ENCODE measurements around the gene THAP3.
A peak's percentile ranks its signal among the peaks of the same experiment; 100 is the strongest.
"Not testable (repeated sequence)": the region's sequence is repeated elsewhere in the genome, so short reads cannot be mapped to it uniquely, and the experiment has no call there.

THAP3 gene

DNA sequence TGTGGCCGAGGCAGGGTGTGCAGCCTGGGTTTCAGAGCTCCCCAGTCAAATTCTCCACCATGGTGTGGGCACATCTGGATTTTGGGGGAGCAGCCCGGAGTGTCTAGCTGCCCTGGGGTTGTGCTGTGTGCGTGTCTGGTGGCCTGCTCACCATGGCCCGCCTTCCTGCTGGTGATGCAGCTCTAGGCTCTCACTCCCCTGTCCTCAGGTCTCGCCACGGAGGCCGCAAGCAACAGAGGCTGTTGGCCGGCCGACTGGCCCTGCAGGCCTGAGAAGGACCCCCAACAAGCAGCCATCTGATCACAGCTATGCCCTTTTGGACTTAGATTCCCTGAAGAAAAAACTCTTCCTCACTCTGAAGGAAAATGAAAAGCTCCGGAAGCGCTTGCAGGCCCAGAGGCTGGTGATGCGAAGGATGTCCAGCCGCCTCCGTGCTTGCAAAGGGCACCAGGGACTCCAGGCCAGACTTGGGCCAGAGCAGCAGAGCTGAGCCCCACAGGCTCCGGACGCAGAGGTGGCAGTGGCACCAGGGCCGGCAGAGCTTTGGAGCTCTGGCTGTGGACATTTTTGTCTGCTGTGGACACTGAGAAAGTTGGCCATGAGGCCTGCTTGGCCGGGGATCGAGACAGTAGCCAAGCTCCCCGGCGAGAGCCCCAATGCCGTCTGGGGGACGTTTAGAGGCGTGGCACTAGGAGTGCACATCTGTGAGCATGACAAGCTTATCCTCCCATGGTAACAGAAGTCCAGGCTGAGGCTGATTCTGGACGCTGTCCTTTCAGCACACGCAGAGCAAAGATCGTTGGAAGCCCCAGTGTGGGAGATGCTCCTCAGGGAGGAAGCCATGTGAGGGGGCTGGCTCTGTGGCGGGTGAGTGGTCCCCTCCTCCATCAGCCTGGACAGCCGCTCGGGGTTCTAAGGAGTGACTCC, 8.2 kb downstream of the THAP3 start:
- Mint-ChIP-seq H3K27ac (peak overlapping the region; percentile 39), H3K9me3 (no peaks in the 10 kb centered on the region), H3K36me3 (ENCODE audit: low read depth) (peaks cover 40% of the 10 kb centered on the region), H3K4me3 (no peak overlapping the region), H3K27me3 (ENCODE audit: low read depth, poor library complexity) (peaks cover 2% of the 10 kb centered on the region), H3K4me1 (peaks cover 3% of the 10 kb centered on the region)
- DNase-seq: no peak
- TF ChIP-seq, protein P1, sequence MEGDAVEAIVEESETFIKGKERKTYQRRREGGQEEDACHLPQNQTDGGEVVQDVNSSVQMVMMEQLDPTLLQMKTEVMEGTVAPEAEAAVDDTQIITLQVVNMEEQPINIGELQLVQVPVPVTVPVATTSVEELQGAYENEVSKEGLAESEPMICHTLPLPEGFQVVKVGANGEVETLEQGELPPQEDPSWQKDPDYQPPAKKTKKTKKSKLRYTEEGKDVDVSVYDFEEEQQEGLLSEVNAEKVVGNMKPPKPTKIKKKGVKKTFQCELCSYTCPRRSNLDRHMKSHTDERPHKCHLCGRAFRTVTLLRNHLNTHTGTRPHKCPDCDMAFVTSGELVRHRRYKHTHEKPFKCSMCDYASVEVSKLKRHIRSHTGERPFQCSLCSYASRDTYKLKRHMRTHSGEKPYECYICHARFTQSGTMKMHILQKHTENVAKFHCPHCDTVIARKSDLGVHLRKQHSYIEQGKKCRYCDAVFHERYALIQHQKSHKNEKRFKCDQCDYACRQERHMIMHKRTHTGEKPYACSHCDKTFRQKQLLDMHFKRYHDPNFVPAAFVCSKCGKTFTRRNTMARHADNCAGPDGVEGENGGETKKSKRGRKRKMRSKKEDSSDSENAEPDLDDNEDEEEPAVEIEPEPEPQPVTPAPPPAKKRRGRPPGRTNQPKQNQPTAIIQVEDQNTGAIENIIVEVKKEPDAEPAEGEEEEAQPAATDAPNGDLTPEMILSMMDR (IDR thresholded peaks at IDR 0.05): no peak

DNA sequence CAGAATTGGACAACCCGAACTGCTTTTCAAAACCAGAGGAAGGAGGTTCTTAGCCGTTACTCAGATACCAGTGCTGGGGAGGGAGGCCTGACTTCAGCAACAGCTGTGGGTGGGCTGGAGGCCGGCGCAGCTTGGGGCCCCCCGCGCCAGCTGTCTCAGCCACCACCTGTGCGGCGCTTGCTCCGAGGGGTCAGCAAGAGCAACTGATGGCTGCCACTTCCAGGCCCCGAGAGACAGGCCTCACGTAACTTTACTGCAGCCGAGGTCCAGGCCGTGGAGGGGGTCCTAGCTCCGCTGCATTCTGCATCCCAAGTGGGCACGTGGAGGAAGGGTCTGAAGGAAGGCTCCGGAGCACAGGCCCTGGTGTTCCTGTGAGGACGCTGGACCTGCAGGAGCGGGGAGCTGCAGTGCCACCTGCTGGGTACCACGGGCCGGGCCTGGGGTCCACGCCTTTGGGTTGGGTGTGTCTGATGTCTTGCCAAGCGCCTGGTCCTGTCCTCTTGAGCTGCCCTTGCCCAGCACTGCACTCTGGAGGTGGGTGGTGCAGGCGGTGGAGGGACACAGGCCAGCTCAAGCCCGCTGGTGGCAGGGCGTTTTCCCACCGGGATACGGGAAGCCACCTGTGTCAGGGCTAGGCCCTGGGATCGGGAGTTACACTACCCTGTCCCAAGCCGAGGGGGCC, 9.8 kb downstream of the THAP3 start:
- peaks cover 2% of the 10 kb centered on the region for H3K27me3 Mint-ChIP-seq (ENCODE audit: low read depth, poor library complexity)
- H3K4me3 Mint-ChIP-seq: no peak overlapping the region
- peak overlapping the region; percentile 45 for H3K27ac Mint-ChIP-seq
- peaks cover 41% of the 10 kb centered on the region for H3K36me3 Mint-ChIP-seq (ENCODE audit: low read depth)
- peak; percentile 61 for DNase-seq
- H3K9me3 Mint-ChIP-seq: no peaks in the 10 kb centered on the region
- TF ChIP-seq, protein P1 (IDR thresholded peaks at IDR 0.05): peak; percentile 39
- no peaks in the 10 kb centered on the region for H3K4me1 Mint-ChIP-seq

DNA sequence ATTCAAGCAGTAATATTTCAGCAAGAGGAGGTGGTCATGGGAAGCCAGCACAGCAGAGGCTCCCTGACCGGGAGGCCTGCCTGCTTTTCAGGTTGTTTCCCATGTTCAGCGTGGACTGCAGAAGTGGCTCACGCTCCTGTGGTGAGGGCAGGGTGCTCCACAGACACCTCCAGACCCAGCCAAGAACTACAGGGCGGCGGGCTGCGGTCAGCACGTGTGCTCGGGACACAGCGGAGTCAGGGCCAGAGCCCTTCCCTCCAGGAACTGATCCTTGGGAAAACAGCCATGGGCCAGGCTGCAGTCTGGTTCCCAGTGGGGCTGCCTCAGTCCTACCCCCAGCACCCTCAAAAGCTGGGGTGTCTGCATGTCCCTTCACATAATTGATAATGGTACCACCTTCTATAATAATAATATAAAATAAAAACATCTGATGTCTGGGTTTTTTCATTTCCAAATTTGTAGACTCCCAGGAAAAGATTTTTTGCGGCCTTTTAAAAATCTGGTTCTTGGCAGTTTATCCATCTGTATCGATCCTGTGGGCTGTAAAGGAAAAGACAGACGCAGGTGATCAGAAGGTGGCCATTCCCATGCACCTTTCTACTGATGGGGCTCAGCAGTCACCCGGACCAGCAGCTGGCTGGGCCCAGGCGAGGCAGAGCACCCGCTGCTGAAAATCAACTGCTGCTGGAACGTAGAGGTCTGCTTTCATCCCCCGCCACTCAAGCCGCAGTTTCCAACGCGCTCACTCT, 10.7 kb downstream of the THAP3 start:
- no peak overlapping the region for H3K27ac Mint-ChIP-seq
- peaks cover 39% of the 10 kb centered on the region for H3K36me3 Mint-ChIP-seq (ENCODE audit: low read depth)
- TF ChIP-seq, protein P1 (IDR thresholded peaks at IDR 0.05): no peak
- DNase-seq: no peak
- no peaks in the 10 kb centered on the region for H3K9me3 Mint-ChIP-seq
- peaks cover 2% of the 10 kb centered on the region for H3K27me3 Mint-ChIP-seq (ENCODE audit: low read depth, poor library complexity)
- no peaks in the 10 kb centered on the region for H3K4me1 Mint-ChIP-seq
- no peak overlapping the region for H3K4me3 Mint-ChIP-seq

DNA sequence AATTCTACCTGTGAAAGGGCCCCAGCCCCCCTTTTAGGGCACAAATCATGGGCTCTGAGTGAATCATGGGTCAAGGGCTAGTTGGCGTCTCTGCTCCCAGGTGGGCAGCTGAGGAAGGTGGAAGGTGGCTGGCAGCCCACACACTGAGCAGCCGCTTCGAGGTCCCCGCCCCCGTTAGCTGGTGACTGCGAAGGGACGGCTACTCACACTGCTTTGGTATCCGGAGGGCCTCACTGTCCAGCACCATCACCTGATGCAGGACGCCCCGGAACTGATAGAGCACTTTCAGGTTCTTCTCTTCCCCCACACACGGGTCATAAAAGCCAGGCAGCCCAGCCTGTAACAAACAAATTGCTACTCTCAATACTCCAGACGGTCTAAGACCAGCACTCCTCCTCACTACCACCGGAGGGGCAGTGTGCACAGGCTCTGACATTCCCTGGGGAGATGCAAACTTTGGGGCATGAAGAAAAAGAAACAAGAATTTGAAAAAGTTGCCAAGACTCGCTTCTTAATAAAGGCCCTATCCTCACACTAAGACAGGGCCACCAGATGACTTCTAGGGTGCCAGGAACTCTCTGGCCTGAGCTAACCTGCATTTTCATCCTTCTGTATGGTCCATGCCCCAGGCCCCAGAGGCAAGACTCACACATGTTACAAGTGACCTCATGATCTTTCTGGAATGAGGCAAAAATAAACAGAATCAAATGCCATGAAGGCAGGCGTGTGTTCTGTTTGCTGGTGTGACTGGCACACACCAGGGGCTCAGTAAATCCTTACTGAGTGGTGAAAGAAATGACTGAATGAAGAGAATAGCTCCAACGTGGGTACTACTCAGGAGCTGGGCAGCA, 11.5 kb downstream of the THAP3 start:
- no peaks in the 10 kb centered on the region for H3K4me1 Mint-ChIP-seq
- TF ChIP-seq, protein P1 (IDR thresholded peaks at IDR 0.05): no peak
- H3K36me3 Mint-ChIP-seq (ENCODE audit: low read depth): peaks cover 46% of the 10 kb centered on the region
- H3K27me3 Mint-ChIP-seq (ENCODE audit: low read depth, poor library complexity): peaks cover 2% of the 10 kb centered on the region
- peak overlapping the region; percentile 48 for H3K27ac Mint-ChIP-seq
- H3K4me3 Mint-ChIP-seq: no peak overlapping the region
- no peak for DNase-seq
- H3K9me3 Mint-ChIP-seq: no peaks in the 10 kb centered on the region

DNA sequence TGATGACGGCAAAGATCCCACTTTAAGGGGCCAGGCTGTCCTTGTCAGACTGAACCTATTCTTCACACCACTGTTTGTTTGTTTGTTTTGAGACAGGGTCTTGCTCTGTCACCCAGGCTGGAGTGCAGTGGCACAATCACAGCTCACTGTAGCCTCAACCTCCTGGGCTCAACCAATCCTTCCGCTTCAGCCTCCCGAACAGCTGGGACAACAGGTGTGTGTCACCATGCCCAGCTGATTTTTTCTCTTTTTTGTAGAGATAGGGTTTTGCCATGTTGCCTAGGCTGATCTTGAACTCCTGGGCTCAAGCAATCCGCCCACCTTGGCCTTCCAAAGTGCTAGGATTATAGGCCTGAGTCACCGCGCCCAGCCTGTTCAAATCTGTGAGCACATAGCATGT, 12.1 kb downstream of the THAP3 start:
- not testable (repeated sequence) for H3K4me3 Mint-ChIP-seq; DNase-seq; H3K4me1 Mint-ChIP-seq; H3K9me3 Mint-ChIP-seq; H3K27me3 Mint-ChIP-seq (ENCODE audit: low read depth, poor library complexity)
- peaks cover 50% of the 10 kb centered on the region for H3K36me3 Mint-ChIP-seq (ENCODE audit: low read depth)
- peak overlapping the region; percentile 48 for H3K27ac Mint-ChIP-seq

Measured in nephron progenitor cell (in vitro differentiated cells).